Ovary (tissue), 3 donors: ENCODE results near the gene RIOX2.

Experiments
- POLR2A ChIP-seq: fragments of 450-650 bp; IDR thresholded peaks from one replicate; pipeline ENCODE4 v1.6.1; 2017; ENCODE audit warnings: antibody characterized with exemption, mild to moderate bottlenecking, moderate library complexity
- TF ChIP-seq, protein P1 (sequence below), 3 donors: fragments of 450-650 bp in 2 of 3; fragments of 200-600 bp in 1 of 3; IDR thresholded peaks; one replicate each; pipeline versions ENCODE4 v1.5.1 to v1.8.0; 2016 to 2022; ENCODE audit warnings: antibody characterized with exemption in 3 of 3, mild to moderate bottlenecking in 1 of 3
- donor health status: DM: no; HTN: no; CAD: no.

DNA sequence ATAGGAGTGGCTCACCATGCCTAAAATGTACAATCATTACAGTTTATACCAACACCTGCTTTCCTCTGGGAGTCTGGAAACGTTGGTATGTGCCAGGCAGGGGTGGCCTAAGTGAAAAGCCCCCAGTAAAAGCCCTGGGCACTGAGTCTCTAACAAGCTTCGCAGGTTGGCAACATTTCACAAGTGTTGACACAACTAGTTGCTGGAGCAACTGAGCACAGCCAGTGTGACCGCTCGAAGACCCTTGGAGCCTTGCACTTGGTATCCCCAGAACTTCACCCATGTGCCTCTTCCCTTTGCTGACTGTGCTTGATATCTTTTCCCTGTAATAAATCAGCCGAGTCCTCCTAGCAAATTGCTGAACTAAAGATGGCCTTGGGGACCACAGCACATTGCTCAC is 2.7 kb downstream of the RIOX2 start:
- TF ChIP-seq, protein P1, sequence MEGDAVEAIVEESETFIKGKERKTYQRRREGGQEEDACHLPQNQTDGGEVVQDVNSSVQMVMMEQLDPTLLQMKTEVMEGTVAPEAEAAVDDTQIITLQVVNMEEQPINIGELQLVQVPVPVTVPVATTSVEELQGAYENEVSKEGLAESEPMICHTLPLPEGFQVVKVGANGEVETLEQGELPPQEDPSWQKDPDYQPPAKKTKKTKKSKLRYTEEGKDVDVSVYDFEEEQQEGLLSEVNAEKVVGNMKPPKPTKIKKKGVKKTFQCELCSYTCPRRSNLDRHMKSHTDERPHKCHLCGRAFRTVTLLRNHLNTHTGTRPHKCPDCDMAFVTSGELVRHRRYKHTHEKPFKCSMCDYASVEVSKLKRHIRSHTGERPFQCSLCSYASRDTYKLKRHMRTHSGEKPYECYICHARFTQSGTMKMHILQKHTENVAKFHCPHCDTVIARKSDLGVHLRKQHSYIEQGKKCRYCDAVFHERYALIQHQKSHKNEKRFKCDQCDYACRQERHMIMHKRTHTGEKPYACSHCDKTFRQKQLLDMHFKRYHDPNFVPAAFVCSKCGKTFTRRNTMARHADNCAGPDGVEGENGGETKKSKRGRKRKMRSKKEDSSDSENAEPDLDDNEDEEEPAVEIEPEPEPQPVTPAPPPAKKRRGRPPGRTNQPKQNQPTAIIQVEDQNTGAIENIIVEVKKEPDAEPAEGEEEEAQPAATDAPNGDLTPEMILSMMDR (IDR thresholded peaks at IDR 0.05), result no peak
- TF ChIP-seq POLR2A, result no peak
